KMS-11 (cell line): ENCODE measurements around the gene MT1F.

Experiments used
- H2AFZ ChIP-seq: fragments of 200-600 bp; sonication (generic); 2 replicates; pipeline ENCODE4 v1.6.1; 2016; ENCODE audit warnings: antibody characterized with exemption, mixed run types, low read depth
- H3K27ac ChIP-seq: fragments of 200-600 bp; sonication (generic); 2 replicates; pipeline ENCODE4 v1.6.1; 2016; ENCODE audit warnings: mild to moderate bottlenecking, mixed run types
- H3K27me3 ChIP-seq: fragments of 200-600 bp; sonication (generic); 2 replicates; pipeline ENCODE4 v1.6.1; 2017; ENCODE audit warnings: mild to moderate bottlenecking, low read depth, mixed run types, moderate library complexity; ENCODE audit not compliant: insufficient read depth
- H3K36me3 ChIP-seq: fragments of 200-600 bp; sonication (generic); 2 replicates; pipeline ENCODE4 v1.6.1; 2017; ENCODE audit warnings: mild to moderate bottlenecking, mixed run types; ENCODE audit not compliant: insufficient read depth
- H3K4me1 ChIP-seq: fragments of 200-600 bp; sonication (generic); 2 replicates; pipeline ENCODE4 v1.6.1; 2016; ENCODE audit warnings: mild to moderate bottlenecking, low read depth, mixed run types; ENCODE audit not compliant: poor library complexity, severe bottlenecking
- H3K4me2 ChIP-seq: fragments of 200-600 bp; sonication (generic); 2 replicates; pipeline ENCODE4 v1.7.0; 2016; ENCODE audit warnings: mild to moderate bottlenecking, mixed run types
- H3K4me3 ChIP-seq: fragments of 200-600 bp; sonication (generic); IDR thresholded peaks from 2 replicates; pipeline ENCODE4 v1.6.1; 2017; ENCODE audit warnings: low read depth, low read length, mixed read lengths; ENCODE audit not compliant: insufficient read depth
- H3K79me2 ChIP-seq: fragments of 200-600 bp; sonication (generic); 2 replicates; pipeline ENCODE4 v1.6.1; 2016; ENCODE audit warnings: low read depth, mixed run types; ENCODE audit not compliant: insufficient read depth
- H3K9ac ChIP-seq: fragments of 200-600 bp; sonication (generic); 2 replicates; pipeline ENCODE4 v1.6.1; 2016; ENCODE audit warnings: mild to moderate bottlenecking, mixed run types
- H4K20me1 ChIP-seq: fragments of 200-600 bp; sonication (generic); 2 replicates; pipeline ENCODE4 v1.6.1; 2016; ENCODE audit warnings: mild to moderate bottlenecking, mixed run types; ENCODE audit not compliant: insufficient read depth
- TF ChIP-seq, protein P1 (sequence below): fragments of 200-600 bp; sonication (generic); conservative IDR thresholded peaks from 2 replicates; pipeline ENCODE4 v1.6.1; 2017; ENCODE audit warnings: low read depth, mild to moderate bottlenecking, antibody characterized with exemption, low read length, moderate library complexity, mixed read lengths

Gene MT1F

DNA sequence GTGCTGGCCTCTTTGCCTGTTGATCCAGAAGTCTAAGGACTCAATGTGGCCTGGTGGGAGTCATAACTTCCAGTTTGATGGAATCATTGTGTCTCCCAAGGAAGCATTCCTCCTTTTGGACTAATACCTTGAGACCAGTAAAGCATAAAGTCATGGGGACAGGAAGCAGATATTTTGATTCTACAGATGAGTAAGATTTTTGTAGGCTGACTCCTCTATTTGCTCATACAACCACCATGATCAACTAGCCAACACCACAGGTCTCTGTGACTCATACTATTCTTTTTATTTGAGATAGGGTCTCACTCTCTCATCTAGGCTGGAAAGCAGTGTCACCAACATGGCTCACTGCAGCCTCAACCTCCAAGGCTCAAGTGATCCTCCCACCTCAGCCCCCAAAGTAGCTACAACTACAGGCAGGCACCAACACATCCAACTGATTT, 43.2 kb upstream of the MT1F start:
- no peaks in the 10 kb centered on the region for H3K36me3 ChIP-seq
- no peak overlapping the region for H3K4me3 ChIP-seq
- H3K27me3 ChIP-seq = peaks cover 5% of the 10 kb centered on the region; the same call in 1 of the 2 replicates
- TF ChIP-seq, protein P1, sequence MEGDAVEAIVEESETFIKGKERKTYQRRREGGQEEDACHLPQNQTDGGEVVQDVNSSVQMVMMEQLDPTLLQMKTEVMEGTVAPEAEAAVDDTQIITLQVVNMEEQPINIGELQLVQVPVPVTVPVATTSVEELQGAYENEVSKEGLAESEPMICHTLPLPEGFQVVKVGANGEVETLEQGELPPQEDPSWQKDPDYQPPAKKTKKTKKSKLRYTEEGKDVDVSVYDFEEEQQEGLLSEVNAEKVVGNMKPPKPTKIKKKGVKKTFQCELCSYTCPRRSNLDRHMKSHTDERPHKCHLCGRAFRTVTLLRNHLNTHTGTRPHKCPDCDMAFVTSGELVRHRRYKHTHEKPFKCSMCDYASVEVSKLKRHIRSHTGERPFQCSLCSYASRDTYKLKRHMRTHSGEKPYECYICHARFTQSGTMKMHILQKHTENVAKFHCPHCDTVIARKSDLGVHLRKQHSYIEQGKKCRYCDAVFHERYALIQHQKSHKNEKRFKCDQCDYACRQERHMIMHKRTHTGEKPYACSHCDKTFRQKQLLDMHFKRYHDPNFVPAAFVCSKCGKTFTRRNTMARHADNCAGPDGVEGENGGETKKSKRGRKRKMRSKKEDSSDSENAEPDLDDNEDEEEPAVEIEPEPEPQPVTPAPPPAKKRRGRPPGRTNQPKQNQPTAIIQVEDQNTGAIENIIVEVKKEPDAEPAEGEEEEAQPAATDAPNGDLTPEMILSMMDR = no peak
- H3K9ac ChIP-seq = no peak overlapping the region
- H3K4me2 ChIP-seq = no peak overlapping the region
- H3K79me2 ChIP-seq = no peaks in the 10 kb centered on the region
- H4K20me1 ChIP-seq = no peaks in the 10 kb centered on the region
- no peak overlapping the region for H3K27ac ChIP-seq
- peaks cover 6% of the 10 kb centered on the region for H3K4me1 ChIP-seq
- H2AFZ ChIP-seq = no peak overlapping the region

DNA sequence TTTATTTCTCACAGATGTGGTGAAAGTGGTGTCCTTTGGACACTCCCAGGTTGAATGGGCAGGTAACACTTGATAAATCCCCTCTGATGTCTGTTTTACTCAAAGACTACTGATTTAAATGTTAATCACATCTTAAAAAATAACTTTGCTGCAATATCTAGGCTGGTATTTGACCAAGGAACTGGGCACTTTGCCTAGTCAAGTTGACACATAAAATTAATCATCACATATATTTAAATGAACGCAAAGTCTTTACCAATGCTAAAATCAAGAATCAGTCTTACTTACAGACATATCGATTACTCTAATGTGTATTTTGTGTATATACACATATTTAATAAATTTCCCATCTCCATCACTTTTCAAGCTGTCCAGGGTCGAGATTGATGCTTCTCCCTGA, 42.4 kb upstream of the MT1F start:
- H3K79me2 ChIP-seq = no peaks in the 10 kb centered on the region
- no peak overlapping the region for H3K27ac ChIP-seq
- TF ChIP-seq, protein P1 = no peak
- H3K27me3 ChIP-seq = peaks cover 5% of the 10 kb centered on the region; the same call in 1 of the 2 replicates
- H3K4me3 ChIP-seq = no peak overlapping the region
- no peaks in the 10 kb centered on the region for H3K36me3 ChIP-seq
- no peak overlapping the region for H3K4me2 ChIP-seq
- no peaks in the 10 kb centered on the region for H3K4me1 ChIP-seq
- no peak overlapping the region for H2AFZ ChIP-seq
- no peak overlapping the region for H3K9ac ChIP-seq
- H4K20me1 ChIP-seq = no peaks in the 10 kb centered on the region

DNA sequence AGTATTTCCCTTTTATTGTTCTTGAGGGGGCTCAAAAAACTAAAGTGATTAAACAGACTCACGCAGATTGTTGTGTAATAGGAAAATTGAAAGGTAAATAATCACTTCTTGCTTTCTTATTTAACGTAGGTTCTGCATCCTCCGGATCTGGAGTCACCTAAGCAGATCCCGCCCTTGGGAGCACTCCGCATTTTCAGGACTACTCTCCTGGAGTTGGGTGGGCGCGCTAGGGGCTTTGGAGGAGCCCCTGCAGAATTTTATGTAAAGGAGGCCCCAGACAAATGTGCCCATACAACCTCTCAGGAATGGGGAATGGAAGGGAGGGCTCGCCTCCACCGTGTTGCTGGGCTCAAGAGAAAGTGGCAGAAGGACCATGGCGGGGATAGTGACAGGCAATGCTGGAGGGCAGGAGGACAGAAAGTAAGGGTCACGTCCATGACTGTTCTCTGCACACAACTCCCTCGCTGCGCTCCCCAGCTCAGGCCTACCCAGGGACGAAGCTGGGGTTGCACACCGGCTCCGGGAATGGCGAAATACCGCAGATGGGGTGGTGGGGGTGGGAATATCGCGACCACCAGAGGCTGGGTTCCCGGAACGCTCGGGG, 41.0 kb upstream of the MT1F start:
- Histone ChIP-seq H3K36me3 (no peaks in the 10 kb centered on the region), H3K4me1 (no peaks in the 10 kb centered on the region), H3K27me3 (no peaks in the 10 kb centered on the region), H2AFZ (no peak overlapping the region), H3K4me3 (no peak overlapping the region), H3K27ac (no peak overlapping the region), H3K79me2 (no peaks in the 10 kb centered on the region), H3K9ac (no peak overlapping the region), H3K4me2 (no peak overlapping the region), H4K20me1 (no peaks in the 10 kb centered on the region)
- TF ChIP-seq, protein P1 = no peak

- TF ChIP-seq, protein P1 = no peak
- Histone ChIP-seq H4K20me1 (no peaks in the 10 kb centered on the region), H3K4me1 (no peaks in the 10 kb centered on the region), H3K9ac (no peak overlapping the region), H2AFZ (no peak overlapping the region), H3K4me3 (no peak overlapping the region), H3K79me2 (no peaks in the 10 kb centered on the region), H3K27ac (no peak overlapping the region), H3K36me3 (no peaks in the 10 kb centered on the region), H3K27me3 (no peaks in the 10 kb centered on the region), H3K4me2 (no peak overlapping the region)
Measured at GRCh38 chr16:56617212-56618085, 40.3 kb upstream of the MT1F start.
